HG03442 (cell line): Measurements from ENCODE around the gene SRP54.
"Not testable (repeated sequence)": the region's sequence is repeated elsewhere in the genome, so short reads cannot be mapped to it uniquely, and the experiment has no call there.

ENCODE experiments used
- ATAC-seq: cut with Tn5 transposase; IDR thresholded peaks from one replicate; pipeline ENCODE4 v1.9.1; 2021; ENCODE audit warnings: mild to moderate bottlenecking, moderate library complexity; ENCODE audit not compliant: unreplicated experiment

The SRP54 gene

DNA sequence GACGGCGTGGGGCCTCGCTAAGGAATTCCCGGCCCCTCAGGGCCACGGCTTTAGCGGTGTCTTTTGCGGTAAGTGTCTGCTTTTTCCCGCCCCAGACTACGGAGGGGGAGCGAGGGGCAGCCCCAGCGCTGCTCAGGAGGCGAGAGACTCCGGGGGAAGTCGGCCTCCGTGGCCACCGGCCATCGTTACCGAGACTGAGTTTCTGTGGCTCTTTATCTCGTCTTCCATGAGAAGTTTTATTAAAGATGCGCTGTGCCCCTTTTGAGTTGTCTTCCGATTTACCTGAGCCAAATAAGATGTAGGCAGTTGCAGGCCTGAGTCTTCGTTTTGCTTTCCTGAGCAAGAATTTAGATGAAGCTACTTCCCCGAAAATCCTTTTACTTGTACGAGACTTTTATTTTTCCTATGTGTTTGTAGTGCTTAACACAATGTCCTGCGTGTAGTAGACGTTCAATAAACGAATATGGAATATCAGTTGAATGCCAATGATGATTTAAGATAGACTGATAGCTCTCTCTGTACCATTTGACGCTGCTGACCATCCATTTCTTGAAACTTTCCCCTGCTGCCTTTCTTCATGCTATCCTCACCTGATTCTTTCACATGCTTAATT is 462 bp downstream of the SRP54 start:
- peak; percentile 8 for ATAC-seq

DNA sequence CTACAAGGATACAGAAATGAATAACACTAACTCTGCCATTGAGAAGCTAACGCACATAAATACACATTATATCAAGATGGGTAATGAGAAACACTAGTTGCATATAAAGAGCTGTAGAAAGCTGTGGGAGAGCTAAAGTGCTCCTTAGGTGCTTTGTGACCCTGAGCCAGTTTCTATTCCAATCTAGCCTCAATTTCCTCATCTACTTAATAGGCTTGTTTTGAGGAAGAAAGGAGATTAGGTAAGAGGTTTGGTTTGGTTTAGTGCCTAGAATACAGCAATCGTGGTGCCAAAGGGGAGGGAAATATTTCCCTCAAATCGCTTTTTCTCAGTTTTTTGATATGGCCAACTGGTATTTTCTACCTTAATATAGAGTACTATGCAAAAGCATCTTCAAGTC is 994 bp downstream of the SRP54 start:
- no peak for ATAC-seq

DNA sequence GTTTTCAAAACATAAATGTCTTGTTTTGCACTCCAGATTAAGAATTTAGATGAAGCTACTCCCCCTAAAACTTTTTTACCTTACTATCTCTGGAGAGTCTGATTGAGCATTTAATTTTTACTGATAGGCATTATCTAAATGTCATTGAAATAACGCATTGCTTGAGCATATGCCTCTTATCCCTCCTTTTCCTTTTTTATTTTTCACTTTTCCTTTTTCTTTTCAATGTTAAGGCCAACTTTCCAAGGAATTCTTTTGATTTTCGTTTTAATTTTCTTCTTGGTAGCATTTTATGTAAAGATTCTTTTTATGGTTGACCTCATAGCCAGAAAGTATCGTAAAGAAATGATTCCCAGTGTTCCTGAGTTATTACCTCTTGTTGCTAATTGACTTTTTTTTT is 2.9 kb downstream of the SRP54 start:
- ATAC-seq, result no peak

DNA sequence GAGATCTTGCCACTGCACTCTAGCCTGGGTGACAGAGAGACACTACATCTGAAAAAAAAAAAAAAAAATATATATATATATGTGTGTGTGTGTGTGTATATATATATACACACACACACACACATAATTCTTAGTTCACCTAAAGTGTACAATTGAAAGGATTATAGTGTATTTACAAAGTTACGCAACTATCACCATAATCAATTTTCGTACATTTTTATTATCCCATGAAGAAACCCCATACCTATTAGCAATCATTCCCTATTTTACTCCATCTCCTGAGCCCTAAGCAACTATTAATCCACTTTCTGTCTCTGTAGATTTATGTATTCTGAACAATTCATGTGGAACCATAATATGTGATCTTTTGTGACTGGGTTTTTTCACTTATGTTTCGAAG is 4.4 kb downstream of the SRP54 start:
- ATAC-seq, result no peak

DNA sequence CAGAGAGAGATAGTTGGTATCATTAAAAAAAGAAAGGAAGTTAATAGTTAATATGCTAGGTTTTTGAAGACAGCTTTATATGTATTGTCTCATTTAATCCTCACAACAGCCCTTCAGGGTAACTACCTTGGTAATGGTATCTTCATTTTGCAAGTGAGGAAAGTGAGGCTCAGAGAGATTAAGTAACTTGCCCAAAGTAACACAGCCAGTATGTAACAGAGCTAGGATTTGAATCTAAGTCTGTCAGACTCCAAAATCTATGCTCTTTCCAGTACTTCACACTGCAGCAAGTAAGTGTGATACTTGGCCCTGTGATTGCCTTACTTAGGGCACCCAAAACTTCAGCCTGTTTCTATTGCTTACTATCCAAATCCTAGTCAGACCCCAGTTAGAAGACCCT is 7.0 kb downstream of the SRP54 start:
- no peak for ATAC-seq

DNA sequence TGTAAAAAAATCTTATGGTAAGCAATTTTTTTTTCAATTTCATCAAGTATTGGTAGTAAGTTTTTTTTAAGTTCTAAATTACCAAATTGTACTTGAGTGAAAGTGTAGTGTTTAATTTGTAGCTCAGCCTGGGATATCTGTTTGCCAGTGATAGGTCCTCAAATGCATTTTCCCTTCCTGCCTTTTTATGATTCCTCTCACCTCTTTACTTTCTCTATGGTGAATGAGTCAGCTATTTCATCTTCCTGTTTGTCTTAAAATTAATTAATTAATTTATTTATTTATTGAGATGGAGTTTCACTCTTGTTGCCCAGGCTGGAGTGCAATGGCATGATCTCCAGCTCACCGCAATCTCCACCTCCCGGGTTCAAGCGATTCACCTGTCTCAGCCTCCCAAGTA is 10.6 kb downstream of the SRP54 start:
- ATAC-seq, result no peak

DNA sequence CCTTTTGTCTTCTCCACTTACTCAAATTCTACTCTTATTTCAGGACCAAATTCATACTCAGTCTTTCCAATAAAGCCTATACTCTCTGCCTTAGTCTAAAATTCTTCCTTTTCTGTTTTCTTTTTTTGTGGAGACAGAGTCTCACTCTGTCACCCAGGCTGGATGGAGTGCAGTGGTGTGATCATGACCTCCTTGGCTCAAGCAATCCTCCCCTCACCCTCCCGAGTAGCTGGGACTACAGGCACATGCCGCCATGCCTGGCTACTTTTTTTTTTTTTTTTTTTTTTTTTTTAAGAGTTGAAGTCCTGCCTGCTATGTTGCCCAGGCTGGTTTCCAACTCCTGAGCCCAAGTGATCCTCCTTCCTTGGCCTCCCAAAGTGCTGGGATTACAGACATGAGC is 11.9 kb downstream of the SRP54 start:
- no peak for ATAC-seq

DNA sequence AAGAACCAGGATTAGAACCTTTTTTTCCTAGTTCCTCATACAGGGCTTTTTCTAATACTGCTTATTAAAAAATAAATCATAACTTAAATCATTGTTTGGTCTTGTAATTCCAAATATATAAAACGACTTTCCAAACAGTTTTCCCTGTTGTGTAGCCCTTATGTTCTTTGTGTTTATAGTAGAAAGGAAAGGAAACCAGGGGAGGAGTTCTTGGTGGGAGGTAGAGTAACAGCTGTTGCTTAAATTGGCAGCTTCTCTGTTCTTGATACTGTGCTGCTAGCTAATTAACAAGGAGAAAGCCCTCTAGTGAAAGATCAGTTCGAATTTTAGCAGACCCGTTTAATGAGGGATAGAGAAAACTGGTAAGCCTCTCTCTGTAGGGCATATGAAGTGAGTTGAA is 15.0 kb downstream of the SRP54 start:
- no peak for ATAC-seq

DNA sequence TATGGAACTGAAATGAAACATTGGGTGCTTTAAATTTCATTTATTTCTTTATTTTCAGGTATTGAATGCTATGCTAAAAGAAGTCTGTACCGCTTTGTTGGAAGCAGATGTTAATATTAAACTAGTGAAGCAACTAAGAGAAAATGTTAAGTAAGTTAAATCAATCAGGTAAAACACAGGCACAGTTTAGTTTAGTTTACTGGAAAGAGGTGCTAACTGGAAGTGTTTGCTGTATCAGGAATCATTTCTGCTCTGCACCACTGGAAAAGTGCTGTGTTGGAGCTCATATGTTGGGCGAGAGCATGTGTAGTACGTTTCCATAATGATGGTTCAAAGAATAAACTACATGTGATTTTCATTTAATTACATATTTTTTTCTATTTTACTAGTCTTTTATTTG is 16.7 kb downstream of the SRP54 start:
- ATAC-seq, result no peak

DNA sequence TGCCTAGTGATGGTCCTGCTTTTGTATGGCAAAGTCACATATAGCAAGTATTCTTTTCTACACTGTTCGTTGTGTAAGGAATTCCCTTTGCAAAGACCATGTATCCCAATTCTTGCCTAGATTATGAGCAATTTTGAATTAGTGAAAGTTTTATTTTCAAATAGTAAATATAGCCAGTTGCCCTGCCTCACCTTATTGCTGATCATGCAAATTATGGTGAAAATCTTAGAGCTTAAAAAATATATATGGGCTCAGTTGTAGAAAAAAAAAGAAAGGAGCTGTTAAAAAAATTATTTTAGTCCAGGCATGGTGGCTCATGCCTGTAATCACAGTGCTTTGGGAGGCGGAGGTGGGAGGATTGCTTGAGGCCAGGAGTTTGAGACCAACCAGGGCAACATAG is 18.8 kb downstream of the SRP54 start:
- ATAC-seq, result no peak

DNA sequence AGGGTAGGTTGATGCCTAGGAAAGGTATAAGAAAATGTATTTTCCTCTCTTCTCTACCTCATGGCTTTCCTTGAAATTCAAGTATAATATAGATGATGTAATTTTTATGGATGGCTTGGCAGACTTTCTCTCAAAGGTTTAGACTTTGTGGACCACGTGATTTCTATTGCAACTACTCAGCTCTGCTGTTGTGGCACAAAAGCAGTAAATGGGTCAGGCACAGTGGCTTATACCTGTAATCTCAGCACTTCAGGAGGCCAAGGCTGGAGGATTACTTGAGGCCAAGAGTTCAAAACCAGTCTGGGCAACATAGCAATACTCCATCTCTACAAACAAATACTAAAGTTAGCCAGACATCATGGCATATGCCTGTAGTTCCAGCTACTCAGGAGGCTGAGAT is 22.0 kb downstream of the SRP54 start:
- no peak for ATAC-seq

DNA sequence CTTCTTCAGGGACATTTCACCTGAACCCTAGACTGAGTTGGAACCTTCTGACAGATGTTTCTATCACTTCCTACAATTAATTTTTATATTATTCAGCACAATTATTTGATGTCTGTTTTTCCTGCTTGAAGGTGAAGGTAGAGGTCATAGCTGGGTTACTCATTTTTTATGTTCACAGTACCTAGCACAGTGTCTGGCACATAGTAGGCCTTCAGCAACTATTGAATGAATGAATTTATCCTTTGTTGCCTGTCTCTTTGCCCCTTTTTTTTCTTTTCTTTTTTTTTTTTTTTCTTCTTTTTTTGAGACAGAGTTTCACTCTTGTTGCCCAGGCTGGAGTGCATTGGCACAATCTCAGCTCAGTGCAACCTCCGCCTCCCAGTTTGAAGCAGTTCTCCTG is 33.8 kb downstream of the SRP54 start:
- no peak for ATAC-seq

DNA sequence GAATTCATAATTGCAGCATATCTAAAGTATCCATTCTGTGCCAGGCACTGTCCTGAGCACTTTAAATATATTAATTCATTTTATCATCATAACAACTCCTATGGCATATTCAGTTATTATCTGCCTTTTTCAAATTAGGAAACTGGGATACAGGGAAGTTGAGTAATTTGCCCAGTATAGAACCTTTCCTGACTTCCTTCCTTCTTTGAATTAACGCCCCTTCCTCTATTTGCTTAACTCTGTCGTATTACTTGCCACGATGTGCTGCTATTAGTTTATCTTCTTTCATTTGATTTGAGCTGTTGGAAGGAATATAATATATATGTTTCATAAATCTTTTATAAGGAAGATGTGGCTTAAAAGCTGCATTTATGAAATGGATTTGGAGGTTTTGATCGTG is 37.9 kb downstream of the SRP54 start:
- no peak for ATAC-seq

DNA sequence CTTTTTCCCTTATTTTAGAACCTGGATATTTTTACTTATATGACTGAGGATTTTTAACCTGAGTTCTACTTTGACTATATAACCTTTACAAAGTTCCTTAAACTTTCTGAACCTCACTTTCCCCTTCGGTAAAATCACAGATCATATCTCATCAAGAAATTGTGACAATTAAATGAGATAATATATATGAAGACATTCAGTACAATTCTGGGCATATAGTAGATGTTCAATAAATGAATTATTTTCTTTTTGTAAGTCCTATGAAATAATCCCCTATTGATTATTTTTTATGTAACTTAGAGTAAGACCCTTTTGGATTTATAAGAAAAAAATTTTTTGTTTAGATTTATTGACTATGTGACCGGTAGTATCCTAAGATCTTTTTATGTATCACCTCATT is 45.6 kb downstream of the SRP54 start:
- ATAC-seq, result no peak

DNA sequence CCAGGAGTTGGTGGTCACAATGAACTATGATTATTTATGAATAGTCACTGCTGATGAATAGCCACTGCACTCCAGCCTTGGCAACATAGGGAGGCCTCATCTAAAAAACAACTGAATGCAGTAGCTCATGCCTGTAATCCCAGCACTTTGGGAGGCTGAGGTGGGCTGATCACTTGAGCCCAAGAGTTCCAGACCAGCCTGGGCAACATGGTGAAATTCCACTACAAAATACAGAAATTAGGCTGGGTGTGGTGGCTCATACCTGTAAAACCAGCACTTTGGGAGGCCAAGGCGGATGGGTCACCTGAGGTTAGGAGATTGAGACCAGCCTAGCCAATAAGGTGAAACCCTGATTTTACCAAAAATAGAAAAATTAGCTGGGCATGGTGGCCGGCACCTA is 49.8 kb downstream of the SRP54 start:
- no peak for ATAC-seq

DNA sequence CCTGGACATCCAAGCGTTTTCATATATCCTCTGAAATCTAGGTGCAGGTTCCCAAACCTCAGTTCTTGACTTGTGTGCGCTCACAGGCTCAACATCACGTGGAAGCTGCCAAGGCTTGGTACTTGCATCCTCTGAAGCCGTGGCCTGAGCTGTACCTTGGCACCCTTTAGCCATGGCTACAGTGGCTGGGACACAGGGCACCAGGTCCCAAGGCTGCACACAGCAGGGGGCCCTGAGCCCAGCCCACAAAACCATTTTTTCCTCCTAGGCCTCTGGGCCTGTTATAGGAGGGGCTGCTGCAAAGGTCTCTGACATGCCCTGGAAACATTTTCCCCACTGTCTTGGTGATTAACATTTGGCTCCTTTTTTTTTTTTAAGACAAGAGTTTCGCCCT is 51.6 kb downstream of the SRP54 start:
- no peak for ATAC-seq

DNA sequence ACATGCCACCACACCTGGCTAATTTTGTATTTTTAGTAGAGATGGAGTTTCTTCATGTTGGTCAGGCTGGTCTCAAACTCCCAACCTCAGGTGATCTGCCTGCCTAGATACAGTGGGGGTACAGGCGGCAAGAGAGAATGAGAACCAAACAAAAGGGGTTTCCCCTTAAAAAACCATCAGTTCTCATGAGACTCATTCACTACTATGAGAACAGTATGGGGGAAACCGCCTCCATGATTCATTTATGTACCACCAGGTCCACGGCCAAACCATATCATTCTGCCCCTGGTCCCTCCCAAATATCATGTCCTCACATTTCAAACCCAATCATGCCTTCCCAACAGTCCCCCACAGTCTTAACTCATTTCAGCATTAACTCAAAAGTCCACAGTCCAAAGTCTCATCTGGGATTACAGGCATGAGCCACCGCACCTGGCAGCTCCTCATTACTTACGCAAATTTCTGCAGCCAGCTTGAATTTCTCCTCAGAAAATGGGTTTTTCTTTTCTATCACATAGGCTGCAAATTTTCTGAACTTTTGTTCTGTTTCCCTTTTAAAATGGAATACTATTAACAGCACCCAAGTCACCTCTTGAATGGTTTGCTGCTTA is 52.3 kb downstream of the SRP54 start:
- ATAC-seq, result not testable (repeated sequence)

DNA sequence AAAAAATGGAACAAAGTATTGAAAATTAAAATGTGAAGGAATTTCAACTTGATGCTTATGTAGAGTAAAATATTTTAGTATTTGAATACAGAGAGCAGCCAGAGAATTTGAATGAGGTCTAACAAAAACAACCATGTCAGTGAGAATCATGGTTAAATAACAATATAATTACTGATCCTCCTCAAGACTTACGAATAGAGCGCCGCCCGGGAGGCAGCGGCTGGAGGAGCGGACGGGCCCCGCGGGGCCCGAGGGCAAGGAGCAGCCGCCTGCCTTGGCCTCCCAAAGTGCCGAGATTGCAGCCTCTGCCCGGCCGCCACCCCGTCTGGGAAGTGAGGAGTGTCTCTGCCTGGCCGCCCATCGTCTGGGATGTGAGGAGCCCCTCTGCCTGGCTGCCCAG is 55.5 kb downstream of the SRP54 start:
- not testable (repeated sequence) for ATAC-seq

DNA sequence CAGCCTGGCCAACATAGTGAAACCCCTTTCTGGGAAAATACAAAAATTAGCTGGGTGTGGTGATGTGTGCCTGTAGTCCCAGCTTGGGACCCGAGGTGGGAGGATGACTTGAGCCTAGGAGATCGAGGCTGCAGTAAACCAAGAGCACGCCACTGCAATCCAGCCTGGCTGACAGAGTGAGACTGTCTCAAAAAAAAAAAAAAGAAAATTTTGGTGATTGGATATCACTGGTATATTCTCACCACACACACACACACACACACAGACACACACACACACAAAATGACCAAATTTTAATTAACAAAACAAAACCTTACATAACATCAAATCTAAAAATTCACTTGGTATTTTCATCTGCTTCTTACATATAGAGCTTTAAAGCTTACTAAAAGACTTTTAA is 59.8 kb downstream of the SRP54 start:
- ATAC-seq, result no peak

DNA sequence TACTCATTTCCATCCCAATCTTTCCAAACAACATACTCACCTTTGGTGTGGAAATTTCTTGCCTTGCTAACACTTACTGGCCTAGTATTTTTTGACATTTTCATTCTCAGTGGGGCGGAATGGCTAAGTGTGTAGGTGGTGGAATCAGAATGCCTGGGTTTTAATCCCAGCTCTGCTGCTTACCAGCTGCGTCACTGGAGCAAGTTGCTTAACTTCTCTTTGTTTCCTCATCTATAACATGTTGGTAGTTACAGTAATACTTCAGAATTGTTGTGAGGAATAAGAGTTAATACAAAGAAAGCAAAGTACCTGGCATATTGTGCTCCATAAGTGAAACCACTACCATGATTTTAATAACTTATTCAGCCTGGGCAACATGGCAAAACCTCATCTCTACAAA is 60.3 kb downstream of the SRP54 start:
- no peak for ATAC-seq

DNA sequence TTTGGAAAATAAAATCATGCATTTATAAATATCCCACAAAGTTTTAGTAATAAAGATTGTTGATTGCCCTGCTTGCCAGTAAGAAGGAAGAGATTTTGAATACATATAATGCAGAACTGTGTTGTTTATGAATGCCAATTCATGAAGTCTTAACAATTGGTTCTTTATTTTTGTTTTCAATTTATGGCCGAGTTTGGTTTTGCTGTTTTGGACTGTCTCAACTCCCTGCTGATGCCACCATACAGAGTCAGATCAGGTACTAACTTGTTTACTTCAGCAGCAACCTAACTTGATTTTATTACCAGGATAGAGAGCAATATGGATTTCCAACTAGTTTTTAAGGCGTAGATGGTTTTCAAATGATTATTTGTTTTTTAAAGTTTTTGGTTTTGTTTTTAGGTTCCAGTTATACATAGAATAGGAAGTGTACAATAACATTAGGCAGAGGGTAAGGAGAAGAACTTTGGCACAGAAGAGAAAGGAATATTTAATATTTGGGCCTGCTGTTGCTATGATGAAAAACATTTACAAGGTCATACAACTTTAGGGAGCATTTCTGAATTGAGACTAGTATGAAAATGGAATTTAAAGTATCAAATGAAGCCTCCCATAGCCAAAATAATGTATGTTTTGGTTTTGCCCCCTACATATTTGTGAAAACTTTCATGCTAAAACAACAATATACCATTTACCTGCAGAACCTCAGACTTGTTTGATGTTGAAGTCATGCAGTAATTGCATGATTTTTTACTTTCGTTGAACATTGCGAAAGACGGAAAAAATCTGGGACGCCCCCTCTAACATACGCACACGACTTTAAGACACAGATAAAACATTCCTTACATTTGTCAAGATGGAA is 62.4 kb downstream of the SRP54 start:
- no peak for ATAC-seq

DNA sequence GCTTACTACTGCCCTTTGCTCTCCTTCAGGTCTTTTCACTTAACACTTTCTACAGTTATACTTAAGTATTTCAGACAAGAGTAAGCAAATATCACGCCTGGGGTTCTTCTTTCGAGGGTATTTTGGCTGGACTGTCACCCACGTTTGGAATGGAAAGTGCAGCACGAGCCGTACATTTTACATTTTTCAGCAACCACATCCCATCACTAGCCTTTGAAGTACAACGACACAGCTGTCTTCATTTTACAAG is 62.9 kb downstream of the SRP54 start:
- ATAC-seq, result no peak
